ENCODE data around the gene GDF9.

GDF9 gene

GRCh38 chr5:132901036-132901435 is 34.8 kb upstream of the GDF9 start:
- TF ChIP-seq, protein P1, sequence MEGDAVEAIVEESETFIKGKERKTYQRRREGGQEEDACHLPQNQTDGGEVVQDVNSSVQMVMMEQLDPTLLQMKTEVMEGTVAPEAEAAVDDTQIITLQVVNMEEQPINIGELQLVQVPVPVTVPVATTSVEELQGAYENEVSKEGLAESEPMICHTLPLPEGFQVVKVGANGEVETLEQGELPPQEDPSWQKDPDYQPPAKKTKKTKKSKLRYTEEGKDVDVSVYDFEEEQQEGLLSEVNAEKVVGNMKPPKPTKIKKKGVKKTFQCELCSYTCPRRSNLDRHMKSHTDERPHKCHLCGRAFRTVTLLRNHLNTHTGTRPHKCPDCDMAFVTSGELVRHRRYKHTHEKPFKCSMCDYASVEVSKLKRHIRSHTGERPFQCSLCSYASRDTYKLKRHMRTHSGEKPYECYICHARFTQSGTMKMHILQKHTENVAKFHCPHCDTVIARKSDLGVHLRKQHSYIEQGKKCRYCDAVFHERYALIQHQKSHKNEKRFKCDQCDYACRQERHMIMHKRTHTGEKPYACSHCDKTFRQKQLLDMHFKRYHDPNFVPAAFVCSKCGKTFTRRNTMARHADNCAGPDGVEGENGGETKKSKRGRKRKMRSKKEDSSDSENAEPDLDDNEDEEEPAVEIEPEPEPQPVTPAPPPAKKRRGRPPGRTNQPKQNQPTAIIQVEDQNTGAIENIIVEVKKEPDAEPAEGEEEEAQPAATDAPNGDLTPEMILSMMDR (IDR thresholded peaks at IDR 0.05; ENCODE audit: low read depth, low read length, missing control alignments), result no peak

DNA sequence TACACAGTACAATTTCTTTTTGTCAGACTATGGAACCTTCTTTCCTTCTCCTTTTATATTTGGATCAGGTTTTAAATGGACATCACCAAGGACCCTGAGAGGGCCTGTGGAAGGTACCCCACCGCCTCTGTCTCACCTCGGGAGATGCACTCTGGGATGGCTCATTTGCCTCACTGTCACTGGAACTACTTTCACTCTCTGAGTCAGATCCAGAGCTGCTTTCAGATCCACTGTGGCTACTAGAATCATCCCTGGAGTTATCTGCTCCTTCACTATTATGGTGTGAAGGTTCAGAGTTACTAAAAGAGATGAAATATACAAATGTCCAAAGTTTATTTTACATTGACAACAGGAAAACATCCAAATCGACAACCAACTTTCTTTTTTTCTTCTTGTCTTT is 31.8 kb upstream of the GDF9 start:
- peaks cover 45% of the 10 kb centered on the region for H3K36me3 ChIP-seq (replicated peaks)
- TF ChIP-seq, protein P1 (IDR thresholded peaks at IDR 0.05; ENCODE audit: low read depth, low read length, missing control alignments), result no peak
- in situ Hi-C loops (cut with HindIII; ENCODE audit: low pct_ligation_motif_present, low sequenced_read_pairs), result no loop called here
- no peak for DNase-seq
- H3K4me3 ChIP-seq (ENCODE audit: low read depth, low read length), result no peak overlapping the region
- H3K27ac ChIP-seq, result no peak overlapping the region
- H3K27me3 ChIP-seq (replicated peaks), result no peaks in the 10 kb centered on the region

More at GRCh38 chr5:132901036-132901435, 34.8 kb upstream of the GDF9 start:
- DNase-seq, result no peak
- Histone ChIP-seq H3K4me3 (ENCODE audit: low read depth, low read length) (no peak overlapping the region), H3K36me3 (replicated peaks) (peaks cover 30% of the 10 kb centered on the region), H3K27ac (no peak overlapping the region), H3K27me3 (replicated peaks) (no peaks in the 10 kb centered on the region)
- in situ Hi-C loops (cut with HindIII; ENCODE audit: low pct_ligation_motif_present, low sequenced_read_pairs), result no loop called here

GRCh38 chr5:132896685-132897084 is 30.4 kb upstream of the GDF9 start:
- Histone ChIP-seq H3K27ac (no peak overlapping the region), H3K4me3 (ENCODE audit: low read depth, low read length) (no peak overlapping the region), H3K36me3 (replicated peaks) (peaks cover 56% of the 10 kb centered on the region), H3K27me3 (replicated peaks) (no peaks in the 10 kb centered on the region)
- in situ Hi-C loops (cut with HindIII; ENCODE audit: low pct_ligation_motif_present, low sequenced_read_pairs), result no loop called here
- TF ChIP-seq, protein P1 (IDR thresholded peaks at IDR 0.05; ENCODE audit: low read depth, low read length, missing control alignments), result no peak
- no peak for DNase-seq

DNA sequence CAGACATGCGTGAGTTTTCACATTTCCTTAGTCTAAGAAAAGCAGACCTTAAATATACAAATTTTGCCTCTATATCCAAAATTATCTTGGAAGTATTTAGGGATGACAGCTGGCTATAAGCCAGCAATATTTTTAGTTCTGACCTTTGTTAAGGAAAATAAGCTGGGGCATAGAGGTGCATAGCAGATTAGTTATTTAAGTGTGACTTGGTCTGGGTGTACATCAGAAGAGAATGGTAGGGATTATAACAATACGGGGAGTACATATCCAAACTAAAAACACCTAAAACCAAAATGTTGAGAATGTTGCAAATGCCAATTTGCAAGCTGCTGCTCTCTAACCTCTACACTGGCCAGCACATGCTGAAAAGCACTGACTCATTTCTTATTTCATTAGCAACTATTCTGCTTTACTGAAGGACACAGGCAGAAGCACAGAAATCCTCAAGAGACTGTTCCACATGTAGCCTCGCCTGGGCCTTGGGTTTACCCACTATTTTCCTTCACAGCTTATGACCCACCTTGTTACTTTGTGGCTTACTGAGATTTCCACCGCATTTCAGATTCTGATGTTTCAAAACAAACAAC is 29.5 kb upstream of the GDF9 start:
- in situ Hi-C loops (cut with HindIII; ENCODE audit: low pct_ligation_motif_present, low sequenced_read_pairs), result no loop called here
- Histone ChIP-seq H3K27me3 (replicated peaks) (no peaks in the 10 kb centered on the region), H3K27ac (no peak overlapping the region), H3K4me3 (ENCODE audit: low read depth, low read length) (no peak overlapping the region), H3K36me3 (replicated peaks) (peaks cover 58% of the 10 kb centered on the region)
- DNase-seq, result no peak
- TF ChIP-seq, protein P1 (IDR thresholded peaks at IDR 0.05; ENCODE audit: low read depth, low read length, missing control alignments), result no peak

GRCh38 chr5:132890817-132891216 is 24.5 kb upstream of the GDF9 start:
- no peak for DNase-seq
- H3K27ac ChIP-seq, result no peak overlapping the region
- H3K4me3 ChIP-seq (ENCODE audit: low read depth, low read length), result no peak overlapping the region
- in situ Hi-C loops (cut with HindIII; ENCODE audit: low pct_ligation_motif_present, low sequenced_read_pairs), result no loop called here
- H3K27me3 ChIP-seq (replicated peaks), result no peaks in the 10 kb centered on the region
- TF ChIP-seq, protein P1 (IDR thresholded peaks at IDR 0.05; ENCODE audit: low read depth, low read length, missing control alignments), result no peak
- peaks cover 72% of the 10 kb centered on the region for H3K36me3 ChIP-seq (replicated peaks)

DNA sequence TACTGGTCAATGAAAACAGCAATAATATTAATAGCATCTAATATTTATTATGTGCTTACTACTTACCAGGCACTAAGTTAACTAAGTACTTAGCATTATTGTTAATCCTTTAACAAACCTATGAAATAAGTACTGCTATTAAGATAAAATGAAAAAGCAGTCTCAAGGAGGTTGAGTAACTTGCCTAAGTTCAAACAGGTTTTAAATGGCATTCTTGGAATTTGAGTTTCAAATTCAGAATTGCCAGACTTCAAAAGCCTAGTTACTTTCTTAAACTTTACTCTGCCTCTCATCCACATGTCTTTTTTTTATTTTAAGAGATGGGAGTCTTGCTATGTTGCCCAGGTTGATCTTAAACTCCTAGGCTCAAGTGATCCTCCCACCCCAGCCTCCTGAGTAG is 23.2 kb upstream of the GDF9 start:
- in situ Hi-C loops (cut with HindIII; ENCODE audit: low pct_ligation_motif_present, low sequenced_read_pairs), result no loop called here
- TF ChIP-seq, protein P1 (IDR thresholded peaks at IDR 0.05; ENCODE audit: low read depth, low read length, missing control alignments), result no peak
- DNase-seq, result no peak
- Histone ChIP-seq H3K36me3 (replicated peaks) (peaks cover 69% of the 10 kb centered on the region), H3K27ac (no peak overlapping the region), H3K27me3 (replicated peaks) (no peaks in the 10 kb centered on the region), H3K4me3 (ENCODE audit: low read depth, low read length) (no peak overlapping the region)
